Measurements from ENCODE around the gene PKP3.

DNA sequence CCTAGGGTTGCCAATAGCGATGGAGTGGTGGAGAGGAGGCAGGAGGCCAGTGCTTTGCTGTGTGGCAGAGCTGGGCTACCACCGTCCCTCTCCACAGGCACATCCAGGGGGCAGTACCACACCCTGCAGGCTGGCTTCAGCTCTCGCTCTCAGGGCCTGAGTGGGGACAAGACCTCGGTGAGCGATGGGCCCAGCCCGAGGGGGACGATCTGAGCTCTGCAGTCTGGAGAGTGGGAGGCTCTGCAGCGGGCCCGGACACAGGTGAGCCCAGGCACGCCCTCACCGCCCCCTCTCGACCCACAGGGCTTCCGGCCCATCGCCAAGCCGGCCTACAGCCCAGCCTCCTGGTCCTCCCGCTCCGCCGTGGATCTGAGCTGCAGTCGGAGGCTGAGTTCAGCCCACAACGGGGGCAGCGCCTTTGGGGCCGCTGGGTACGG, 2.5 kb downstream of the PKP3 start:
- TF ChIP-seq, protein P1, sequence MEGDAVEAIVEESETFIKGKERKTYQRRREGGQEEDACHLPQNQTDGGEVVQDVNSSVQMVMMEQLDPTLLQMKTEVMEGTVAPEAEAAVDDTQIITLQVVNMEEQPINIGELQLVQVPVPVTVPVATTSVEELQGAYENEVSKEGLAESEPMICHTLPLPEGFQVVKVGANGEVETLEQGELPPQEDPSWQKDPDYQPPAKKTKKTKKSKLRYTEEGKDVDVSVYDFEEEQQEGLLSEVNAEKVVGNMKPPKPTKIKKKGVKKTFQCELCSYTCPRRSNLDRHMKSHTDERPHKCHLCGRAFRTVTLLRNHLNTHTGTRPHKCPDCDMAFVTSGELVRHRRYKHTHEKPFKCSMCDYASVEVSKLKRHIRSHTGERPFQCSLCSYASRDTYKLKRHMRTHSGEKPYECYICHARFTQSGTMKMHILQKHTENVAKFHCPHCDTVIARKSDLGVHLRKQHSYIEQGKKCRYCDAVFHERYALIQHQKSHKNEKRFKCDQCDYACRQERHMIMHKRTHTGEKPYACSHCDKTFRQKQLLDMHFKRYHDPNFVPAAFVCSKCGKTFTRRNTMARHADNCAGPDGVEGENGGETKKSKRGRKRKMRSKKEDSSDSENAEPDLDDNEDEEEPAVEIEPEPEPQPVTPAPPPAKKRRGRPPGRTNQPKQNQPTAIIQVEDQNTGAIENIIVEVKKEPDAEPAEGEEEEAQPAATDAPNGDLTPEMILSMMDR (IDR thresholded peaks at IDR 0.05) = no peak
- TF ChIP-seq POLR2A (IDR thresholded peaks at IDR 0.05) (no peak), EP300 (IDR thresholded peaks at IDR 0.05) (no peak)

Data from sigmoid colon (tissue), 4 donors.